ENCODE data around the gene SIGLEC12. TPM values are rescaled to one million over a fixed set of nuclear protein-coding genes. Genes with fewer than 3 reads are reported as not detected.
"Not testable (repeated sequence)": the region's sequence is repeated elsewhere in the genome, so short reads cannot be mapped to it uniquely, and the experiment has no call there.

SIGLEC12 gene
- total RNA-seq, 1 donor from 2014 or later: not detected

GRCh38 chr19:51521781-51522180 is 20.2 kb upstream of the SIGLEC12 start:
- no peak for DNase-seq

DNA sequence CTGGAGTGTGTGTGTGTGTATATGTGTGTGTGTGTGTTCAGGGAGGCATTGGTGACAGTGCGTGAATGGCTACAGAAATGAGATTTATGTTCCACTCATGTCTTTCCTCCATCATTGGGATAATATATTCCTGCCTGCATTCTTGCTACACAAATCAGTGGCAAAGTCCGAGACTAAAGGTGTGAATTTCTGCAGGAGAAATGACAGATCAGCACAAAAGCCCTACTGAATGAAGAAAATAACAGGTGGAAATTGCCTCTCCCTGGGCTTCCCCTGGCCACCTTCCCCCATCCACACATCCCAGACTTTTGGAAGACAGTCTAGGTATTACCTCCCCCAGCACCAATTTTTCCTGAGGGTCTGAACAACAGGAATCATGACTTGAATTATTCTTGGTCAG is 19.8 kb upstream of the SIGLEC12 start:
- DNase-seq: no peak

- no peak for DNase-seq
Observed at GRCh38 chr19:51520728-51521127, 19.1 kb upstream of the SIGLEC12 start.

DNA sequence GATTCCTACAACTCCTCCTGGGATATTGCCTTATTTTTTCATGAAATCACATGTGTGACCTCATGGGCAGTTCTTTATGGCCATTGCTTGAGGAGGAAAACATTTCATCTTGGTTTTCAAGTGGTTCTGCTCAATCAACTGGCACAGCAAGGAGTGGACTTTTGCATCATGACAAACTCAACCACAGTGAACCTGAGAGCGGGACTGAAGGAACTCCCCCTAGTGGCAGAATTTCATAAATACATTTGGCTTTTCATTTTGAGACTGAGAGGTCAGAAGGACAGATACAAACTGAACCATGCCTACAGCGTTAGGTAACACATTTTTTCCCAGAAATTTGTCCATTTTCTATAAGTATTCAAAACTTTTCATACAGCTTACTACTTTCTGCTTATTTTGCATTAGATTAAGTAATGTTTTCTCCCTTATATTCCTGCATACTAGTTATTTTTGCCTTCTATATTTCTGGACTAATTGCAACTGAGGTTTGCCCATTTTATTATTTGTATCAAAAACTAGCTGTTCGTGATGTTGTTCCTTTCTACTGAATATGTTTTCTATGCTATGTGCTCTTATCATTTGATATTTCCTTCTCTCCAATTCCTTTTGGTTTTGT is 13.4 kb upstream of the SIGLEC12 start:
- DNase-seq: peak; percentile 71

DNA sequence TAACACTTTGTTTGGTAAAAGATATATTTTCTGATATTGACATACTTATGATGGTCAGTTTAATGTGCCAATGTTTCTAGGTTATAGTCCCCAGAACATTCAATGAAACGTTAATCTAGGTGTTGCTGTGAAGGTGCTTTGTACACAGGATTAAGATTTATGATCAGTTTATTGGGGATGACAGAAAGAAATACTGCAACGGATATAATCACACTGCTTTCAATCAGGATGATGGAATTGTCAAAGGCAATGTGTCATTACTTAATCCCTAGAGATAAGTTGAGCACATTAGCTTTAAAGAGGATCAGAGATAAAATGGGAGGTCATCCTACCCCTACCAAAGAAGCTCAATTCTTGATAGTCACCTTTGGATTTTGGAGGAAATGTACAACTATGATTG is 12.4 kb upstream of the SIGLEC12 start:
- DNase-seq: no peak

GRCh38 chr19:51511353-51511752 is 9.8 kb upstream of the SIGLEC12 start:
- DNase-seq: no peak

DNA sequence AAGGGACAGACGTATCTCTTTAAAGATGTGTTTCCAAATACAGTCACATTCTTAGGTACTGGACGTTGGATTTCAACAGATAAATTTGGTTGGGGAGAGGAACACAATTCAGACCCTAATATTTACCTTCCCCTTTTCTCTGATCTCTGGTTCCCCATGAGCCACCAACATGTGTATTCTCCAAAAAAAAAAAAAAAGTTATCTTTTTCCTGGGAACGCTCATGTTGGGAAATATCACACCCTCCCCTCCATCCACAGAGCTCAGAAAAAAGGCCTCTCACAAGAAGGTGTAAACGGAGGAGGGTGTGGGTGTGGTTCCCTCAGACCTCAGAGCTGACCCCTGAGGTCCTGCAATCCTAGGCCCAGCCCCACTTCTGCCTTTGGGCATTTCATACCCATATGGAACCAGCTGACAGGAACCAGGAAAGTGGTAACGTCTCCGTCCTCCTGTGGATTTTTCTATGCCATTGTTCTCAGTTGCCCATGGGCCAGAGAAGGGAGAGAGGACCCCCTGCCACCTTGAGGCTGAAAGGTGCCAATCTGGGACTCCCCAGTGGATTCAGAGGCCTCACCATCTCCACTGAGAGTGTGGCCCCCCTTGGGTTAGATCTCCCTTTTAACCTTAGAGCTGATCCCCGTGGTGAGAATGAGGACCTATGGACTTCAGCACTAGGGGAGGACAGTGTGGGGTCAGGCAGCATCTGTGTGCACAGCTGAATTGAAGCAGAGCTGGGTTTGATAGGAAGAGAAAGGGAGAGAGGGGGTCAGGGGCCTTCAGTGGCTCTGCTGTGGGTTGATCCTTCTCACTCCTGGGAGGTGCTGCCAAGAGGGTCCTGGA is 8.4 kb upstream of the SIGLEC12 start:
- no peak for DNase-seq

DNA sequence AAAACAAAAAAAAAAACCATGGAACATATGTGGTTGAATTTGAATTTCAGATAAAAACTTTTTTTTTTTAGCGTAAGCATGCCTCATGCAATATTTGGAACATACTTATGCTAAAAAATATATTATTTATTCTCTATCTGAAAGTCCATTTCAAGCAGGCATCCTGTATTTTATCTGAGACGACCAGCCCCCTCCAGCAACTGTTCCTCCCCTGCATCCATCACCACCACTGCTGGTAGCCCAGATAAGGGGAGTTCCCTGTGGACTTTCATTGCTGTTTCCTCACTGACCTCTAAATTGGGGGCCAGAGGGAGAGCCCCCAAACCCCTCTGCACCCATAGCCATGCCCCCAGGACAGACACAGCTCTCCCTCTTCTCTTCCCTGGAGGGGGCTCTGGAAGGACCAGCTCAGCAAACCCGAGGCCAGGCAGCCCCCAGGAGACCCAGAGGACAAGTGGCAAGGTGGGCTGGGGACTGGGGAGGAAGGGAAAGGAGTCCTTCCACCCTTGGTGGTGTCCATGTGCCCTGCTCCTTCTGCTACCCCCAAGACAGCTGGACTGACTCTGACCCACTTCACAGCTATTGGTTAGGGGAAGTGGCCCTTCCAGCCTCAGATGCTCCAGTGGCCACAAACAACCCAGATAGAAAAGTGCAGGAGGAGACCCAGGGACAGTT is 6.6 kb upstream of the SIGLEC12 start:
- DNase-seq: no peak

GRCh38 chr19:51507640-51508058 is 6.0 kb upstream of the SIGLEC12 start:
- no peak for DNase-seq

DNA sequence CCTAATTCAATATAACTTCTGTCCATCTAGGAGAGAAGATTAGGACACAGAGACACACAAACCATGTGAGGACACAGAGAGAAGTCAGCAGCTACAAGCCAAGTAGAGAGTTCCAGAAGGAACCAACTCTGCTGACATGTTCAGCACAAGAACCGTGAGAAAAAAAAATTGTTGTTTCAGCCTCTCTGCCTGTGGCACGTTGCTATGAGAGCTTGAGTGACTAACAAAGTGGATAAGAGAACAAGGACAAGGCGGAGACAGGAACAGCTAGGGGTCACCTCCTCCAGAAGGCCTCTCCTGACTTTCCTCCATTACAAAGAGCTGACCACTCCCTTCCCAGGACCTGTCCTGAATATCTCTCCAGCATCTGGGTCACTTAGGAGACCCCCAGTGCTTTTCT is 5.6 kb upstream of the SIGLEC12 start:
- no peak for DNase-seq

DNA sequence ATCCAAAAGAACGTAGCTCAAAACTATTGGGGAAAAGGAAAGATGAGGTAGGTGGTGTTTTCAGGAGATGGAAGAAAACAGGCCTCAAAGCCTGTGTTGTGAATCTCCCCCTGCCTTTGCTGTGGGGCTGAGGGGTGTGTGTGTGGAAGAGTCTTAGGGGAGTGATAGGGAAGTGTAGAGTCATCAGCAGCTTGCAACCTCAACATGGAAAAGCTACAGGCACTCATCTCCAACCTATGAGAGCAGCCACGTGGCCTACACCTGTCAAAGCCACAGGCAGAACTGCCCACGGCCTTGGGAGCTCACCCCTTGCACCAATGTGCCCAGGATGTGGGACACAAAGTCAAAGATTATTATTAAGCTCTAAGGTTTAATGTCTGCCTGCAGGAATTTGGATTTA is 4.3 kb upstream of the SIGLEC12 start:
- DNase-seq: no peak

GRCh38 chr19:51503896-51504295 is 2.3 kb upstream of the SIGLEC12 start:
- DNase-seq: no peak

- DNase-seq: no peak
Observed at GRCh38 chr19:51503286-51503817, 1.8 kb upstream of the SIGLEC12 start.

DNA sequence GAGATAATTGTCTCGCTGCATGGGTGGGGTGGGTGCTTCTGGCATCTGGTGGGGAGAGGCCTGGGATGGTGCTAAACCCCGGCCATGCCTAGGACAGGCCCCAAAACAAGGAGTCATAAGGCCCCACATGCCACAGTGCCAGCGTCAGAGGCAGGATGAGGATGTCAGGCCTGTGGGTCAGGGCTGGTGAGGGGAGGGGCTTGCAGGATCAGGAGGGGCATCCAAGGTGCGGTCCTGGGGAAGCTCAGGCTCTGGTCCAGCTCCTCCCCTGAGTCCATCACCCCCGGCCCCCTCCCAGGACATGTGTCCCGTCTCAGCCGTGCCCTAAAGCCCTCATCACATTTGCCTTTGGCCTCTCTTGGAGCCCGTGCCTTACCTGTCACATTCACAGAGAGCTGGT is 669 bp downstream of the SIGLEC12 start:
- not testable (repeated sequence) for DNase-seq

DNA sequence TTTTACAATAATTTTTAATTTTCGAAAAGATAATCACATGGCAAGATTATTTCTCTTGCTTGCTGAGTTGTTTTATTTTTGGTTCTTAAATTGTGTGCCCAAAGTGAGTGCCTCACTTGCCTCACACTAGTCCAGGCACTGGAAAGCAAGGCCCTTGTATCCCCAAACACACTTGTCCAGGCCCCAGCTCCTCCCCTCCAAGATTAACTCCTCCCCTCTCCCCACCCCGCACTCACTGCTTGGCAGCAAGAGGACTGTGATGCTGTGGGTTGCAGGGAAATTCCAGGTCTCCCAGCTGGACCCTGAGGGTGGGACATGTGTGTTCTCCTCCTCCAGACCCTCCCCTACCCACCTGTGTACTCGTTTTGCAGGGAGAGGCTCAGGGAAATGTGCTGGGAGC is 3.9 kb downstream of the SIGLEC12 start:
- DNase-seq: no peak

DNA sequence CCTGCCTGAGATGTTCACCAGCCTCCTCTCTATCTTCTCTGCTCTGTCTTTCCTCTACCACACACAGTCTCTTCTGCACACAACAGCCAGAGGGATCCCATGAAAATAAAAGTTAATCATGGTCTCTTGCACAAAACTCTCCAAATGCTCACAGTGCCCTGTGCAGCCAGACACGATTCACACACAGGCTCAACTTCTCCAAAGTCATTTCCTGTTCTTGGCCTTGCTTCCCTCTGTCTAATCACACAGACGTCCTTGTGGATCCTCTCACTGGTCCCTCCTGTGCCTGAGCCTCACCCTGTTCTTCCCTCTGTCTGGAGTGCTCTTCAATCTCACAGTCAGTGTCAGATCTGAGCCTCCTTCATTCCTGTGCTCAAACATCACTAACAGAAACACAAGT is 7.8 kb downstream of the SIGLEC12 start:
- DNase-seq: no peak

- no peak for DNase-seq
Observed at GRCh38 chr19:51491586-51491985, 10.0 kb downstream of the SIGLEC12 start.

DNA sequence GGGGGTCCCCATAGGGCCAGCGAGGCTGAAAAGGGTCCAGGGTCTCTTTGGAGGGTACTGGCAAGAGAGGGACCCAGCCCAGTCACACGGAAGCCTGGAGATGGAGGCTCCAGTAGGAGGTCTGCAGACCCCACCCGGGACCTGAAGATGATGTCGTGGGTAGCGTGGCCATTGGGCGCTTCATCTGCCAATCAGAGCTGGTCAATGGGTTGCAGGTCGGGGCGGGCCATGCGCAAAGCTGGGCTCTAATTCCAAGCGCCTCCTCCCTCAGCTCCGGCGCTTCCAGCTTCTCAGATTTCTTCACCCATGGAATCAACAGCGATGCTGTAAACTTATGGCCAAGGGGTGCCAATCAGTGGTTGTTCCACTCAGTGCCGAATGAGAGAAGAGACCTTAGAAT is 10.9 kb downstream of the SIGLEC12 start:
- DNase-seq: no peak

- DNase-seq: no peak
Observed at GRCh38 chr19:51489113-51489512, 12.5 kb downstream of the SIGLEC12 start.

DNA sequence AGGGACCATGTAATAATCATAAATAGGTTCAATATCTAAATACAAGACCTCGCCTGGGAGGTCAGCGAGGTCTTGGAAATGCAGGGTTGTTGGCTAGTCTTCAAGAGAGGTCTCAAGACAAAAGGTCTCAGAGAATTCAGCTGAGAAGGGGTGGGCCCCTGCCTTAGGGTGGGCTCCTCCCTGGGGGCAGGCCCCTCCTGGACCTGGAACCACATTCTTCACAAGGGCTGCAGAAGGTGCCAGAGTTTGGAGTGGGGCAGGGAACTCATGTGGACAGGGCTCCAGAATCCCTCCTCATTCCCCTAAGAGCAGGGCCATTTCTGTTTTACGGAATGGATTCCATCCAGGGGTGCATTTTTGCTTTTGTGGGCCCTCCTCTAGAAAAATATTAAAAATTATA is 13.1 kb downstream of the SIGLEC12 start:
- no peak for DNase-seq

GRCh38 chr19:51485960-51486660 is 15.5 kb downstream of the SIGLEC12 start:
- no peak for DNase-seq

DNA sequence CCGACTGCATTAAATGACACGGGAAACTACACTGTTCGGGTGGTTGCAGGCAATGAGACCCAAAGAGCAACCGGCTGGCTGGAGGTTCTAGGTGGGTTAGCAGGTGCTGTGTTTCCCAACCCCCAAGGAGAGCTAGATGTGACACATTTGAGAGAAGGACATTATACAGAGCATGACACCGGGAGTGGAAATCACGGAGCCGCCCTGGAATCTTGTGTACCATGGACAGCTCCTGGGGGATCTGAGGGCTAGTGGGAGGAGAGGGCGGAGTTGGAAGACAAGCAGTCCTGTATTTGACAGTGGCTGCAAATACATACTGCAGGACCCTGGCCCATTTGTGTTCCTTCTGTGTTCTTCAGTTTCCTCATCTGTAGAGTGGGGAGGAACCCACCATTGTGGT is 21.0 kb downstream of the SIGLEC12 start:
- peak; percentile 47 for DNase-seq
